Dedifferentiated amniotic fluid mesenchymal stem cell (primary cell): ENCODE measurements around the gene BGN.

Experiments used
- DNase-seq: peaks from one replicate; pipeline ENCODE4 v3.0.0-alpha.2; 2016; ENCODE audit errors: extremely low spot score

Gene BGN

DNA sequence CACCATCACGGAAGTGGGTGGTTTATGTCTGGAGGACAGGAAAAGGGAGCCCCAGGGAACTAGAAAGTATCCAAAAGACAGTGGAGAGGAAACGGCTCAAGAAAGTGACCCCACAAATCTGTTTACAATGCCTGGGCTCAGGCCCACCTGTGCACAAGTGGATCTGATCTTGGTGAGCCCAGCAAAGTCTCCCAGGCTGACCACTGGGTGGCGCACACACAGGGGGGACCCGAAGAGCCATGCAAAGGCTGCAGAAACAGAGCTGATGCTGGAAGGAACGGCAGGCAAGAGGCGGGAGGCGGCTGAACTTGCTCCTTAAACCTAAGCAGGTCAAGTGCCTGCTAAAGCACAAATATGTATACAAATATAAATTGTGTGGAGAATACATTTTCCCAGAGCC, 34.0 kb upstream of the BGN start:
- peak; percentile 32 for DNase-seq

DNA sequence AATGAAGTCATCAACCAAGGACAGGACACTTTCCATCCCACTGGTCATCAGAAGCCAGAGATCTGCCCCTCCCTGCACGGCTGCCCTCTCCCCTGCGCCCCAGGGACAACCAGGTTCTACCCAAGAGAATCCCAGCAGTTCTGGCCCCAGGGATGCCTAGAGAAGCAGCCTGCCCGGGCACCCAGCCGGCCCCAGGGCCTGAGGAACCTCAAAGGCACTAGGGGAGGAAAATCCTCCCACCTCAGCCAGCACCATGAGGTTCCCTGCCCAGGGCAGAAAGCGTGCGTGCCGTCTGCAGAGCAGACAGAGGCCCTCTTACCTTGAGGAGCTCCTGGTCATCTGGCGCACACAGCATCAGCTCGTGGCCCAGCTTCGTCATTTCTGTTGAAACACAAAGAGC, 32.5 kb upstream of the BGN start:
- no peak for DNase-seq

DNA sequence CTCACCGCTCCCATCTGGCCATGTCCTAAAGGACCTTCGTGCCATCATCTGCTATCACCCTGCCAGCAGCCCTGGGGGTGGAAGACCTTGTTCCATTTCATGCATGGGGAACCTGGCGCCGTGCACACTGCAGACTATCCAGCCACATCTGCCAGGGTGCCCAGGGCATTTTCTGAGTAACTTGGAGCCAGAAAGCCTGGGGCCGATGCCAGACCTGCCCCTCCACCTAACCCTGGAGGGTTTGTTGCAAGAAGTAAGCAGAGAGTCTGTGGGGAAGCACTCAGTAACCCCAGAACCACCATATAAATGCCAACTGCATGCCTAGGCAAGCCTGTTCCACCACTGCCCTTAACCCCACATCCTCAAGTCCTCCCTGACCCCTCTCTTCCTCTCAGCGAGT, 31.7 kb upstream of the BGN start:
- DNase-seq, result no peak

DNA sequence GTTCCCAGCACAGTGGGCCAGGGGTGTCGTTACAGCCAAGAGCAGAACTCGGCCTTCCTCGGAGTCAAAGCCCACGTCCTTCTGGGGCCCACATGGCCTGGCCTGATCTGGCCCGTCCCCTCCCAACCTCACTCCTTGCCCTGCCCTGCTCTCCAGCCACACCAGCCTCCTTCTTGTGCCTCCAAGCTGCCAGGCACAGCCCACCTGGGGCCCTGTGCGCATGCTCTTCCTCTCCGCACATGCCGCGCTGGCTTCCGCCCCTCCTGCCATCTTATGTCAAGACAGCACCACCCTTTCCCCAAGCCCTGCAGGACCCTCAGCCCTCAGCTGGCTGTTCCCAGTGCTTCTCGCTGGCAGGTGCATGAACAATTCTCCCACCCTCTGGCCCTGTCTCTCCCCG, 31.2 kb upstream of the BGN start:
- DNase-seq, result no peak

DNA sequence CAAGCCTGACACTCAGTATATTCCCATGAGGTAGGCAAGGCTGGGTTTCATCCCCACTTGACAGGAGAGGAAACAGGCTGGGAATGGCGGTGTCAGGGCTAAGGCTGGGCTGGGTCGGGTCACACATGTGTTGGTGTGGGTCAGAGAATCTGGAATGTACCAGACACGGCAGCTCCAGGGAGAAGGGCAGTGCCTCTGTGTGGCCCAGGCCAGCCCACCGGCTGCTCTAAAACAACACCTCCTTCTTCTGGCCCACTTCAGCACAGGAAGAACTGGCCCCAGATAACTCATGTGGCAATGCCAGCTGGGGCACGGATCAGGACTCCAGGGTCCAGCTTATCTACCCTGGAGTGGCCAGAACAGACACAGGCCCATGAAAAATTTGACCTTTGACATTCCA, 30.7 kb upstream of the BGN start:
- DNase-seq, result no peak

DNA sequence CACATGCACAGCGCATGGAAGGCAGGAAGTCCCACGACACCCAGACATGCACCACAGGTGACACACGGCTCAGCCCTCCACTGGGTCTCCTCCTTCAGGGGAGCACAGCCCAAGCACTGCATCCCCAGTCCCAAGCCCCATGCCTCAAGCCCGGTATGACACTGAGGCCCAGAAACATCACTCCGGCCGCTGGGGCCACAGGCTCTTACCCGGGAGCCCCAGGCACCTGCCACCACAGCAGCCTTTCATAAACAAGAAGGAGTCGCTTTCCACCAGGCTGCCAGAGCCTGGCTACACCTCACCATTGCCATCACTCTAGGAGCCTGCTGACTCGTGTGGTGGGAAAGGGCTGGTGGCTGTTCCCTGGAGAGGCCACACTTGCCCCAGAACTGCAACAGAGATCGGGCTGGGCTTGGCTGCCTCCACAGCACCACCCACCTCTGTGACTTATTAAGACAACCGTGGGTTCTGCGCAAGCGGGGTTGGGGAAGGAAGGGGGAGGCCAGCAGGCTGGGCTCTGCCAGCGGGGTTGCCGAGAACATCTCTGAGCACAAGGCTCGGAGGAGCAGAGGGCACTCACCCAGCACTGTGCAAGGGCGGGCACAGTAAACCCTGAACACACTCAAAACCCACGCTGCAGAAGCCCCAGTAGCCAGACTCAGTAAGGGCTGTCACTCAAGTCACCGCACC, 28.9 kb upstream of the BGN start:
- DNase-seq, result no peak

DNA sequence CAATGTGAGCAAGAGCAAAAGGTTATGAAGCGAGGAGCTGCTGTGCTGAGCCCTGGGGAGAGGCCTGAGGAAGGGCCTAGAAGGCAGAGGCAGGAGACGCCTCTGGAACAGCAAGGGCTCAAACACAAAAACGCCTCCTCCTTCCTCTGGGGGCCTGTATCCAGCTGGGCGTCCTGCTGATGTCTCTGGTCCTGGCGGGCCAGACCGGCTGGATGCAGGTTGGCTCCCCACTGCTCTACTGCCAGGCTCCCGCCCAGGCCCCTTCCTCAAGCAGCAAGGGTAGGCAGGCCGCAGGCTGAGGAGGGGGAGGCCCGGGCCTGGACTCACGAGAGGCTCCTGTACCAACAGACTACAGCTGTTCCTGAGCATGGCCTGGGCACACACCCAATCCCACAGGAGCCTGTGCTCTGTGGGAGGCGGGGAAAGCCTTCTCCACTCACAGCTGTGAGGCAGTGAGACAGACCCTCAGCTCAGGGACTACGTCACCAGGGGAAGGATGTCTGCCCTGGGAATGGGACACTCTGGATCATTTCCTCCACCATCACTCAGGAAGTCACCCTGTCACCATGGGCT, 26.7 kb upstream of the BGN start:
- DNase-seq, result no peak

DNA sequence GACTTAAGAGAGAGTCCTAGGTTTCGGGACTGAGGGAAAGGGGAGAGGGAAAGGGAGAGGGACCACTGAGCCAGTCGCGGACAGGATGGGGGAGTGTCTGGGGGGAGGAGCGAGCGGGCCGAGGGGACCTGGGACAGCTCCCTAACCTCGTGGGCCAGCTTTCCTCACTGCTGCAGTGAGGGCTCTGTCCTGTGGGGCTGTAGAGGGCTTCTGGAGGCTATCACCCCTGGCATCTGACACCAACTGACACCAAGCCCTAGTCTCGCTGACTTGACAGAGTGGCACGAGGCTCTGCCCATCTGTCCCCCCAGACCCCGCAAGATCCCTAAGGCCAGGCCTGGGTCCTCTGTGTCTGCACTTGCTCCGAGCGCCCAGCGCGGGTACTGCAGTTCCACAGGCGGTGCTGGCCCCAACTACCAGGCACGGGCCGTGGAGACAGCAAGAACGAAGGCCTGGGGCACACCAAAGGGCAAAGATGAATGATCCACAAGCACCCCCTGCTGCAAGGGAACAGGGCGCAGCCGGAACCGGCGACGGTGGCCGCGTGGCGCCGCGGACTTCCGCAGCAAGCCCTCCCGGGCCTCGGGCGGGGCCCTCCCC, 24.9 kb upstream of the BGN start:
- no peak for DNase-seq

DNA sequence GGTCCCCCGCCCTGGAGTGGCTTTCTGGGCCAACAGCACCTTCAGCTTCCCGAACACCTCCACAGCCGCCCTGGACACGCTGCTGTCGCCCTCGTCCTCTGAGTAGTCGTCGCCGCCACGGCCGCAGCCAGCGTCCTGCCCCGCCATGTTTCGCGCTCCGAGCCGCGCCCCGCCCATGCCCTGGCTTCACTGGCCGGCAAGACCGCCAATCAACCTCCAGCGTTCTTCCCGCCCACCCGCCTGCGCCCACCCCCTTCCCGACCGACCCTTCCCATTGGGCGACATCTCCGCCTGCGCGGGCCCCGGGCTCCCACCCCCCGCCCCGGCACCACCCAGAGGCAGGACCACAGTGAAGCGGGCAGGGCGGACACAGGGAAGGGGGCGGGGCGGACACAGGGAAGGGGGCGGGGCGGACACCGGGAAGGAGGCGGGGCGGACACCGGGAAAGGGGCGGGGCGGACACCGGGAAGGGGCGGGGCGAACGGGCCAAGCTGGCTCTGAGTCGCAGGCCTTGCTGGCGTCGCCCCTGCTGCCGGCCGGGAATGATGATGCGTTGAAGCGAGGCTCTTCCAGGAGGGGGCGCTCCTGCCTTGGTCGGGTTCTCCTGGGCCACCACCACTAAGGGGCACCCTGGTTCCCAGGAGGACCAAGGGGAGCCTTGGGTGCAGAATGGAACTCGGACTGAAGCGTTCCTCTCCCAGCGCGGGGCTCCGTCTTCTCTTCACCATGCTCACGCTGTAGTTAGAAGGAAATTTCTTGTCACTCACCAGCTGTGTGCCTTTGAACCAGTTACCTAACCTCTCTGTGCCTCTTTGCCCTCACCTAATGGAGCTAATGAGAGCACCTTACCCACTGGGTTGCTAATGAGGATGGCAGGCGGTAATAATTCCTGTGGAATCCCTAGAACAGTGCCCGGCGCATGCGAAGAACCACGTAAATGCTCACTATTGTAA, 24.1 kb upstream of the BGN start, which contains the start of gene HAUS7:
HAUS7 (minus strand) TSS at position 166 of the 953 bp plus-strand sequence; CDS start at position 147, 19 bp downstream.
- peak; percentile 69 for DNase-seq

DNA sequence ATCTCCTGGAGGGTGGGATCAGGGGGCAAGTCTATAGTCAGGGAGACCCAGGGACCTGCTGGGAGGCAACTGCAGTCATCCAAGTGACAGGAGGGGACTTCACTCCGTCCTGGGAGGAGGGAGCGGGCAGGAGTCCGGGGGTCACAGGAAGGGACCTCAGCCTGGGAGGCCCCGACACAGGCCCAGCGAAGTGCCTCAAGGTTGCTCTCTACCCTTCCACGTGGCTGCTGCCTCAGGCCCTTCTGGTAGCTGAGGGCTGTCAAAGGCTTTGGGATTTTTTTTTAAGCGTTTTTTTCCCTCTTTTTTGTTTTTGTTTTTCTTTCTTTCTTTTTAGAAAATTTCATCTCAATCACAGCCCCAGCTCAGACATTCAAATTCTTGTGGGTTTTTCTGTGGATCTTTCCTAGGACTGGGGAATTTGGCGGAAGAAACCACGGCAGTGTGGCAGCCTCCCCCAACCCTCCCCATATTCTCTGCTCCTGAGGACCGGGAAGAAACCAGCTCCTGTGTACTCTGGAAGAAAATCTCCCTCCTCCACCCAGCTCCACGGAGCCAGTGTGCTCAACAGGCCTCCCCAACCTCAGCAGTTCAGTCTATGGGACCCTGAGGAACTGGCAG, 23.0 kb upstream of the BGN start:
- no peak for DNase-seq

DNA sequence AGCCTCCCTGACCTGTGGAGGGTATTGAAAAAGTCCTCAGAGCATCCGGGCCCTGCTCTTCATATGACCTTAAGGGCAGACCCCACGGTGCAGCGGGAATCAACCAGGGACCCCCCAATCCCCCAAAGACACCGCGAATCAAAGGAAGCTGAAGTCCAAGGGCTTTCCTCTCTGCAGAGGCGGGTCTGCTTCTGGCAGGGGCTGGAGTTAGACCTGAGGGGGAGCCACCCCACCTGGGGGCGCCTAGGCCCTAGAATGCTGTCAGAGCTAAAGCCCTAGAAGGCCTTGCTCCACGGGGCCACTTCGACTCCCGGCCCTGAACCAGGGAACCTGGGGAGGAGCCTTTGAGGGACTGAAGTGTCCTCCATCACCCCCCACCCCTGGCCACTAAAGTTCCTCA, 21.7 kb upstream of the BGN start:
- DNase-seq, result no peak

DNA sequence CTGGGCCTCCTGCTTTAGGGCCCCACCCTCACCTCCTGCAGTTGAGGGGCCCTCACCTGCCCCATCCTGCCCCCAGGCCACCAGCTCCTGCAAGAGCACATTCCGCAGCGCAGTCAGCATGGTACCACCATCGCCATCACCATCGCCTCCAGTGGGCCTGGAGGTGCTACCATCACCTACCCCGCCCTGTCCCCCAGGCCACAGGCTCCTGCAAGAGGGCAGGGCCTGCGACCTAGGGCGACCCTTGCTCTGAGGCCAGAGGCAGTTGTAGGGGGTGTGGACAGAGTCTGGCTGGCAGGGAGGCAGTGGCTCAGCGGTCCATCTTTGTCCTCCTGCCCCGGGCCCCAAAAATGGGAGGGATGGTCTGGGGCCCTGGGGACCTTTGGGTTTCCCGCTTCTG, 20.5 kb upstream of the BGN start:
- DNase-seq, result no peak

DNA sequence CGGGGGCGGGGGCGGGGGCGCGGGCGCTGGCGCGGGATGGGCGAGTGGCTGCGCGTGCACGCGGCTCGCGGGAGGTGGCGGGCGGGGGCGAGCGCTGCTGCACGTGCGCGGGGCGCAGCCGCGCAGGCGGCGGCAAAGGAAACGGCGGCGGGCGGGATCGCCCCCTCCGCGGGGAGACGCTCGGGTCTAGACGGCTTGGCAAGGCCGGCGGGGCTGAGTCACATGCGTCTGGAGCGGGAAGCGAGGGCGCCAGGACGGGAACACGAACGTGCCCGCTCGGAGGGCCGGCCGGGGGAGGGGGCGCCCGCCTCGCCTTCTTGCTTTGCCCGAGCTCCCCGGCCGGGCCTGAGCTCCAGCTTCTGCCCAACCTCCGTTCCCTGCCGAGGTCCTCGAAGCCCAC, 20.1 kb upstream of the BGN start:
- no peak for DNase-seq

DNA sequence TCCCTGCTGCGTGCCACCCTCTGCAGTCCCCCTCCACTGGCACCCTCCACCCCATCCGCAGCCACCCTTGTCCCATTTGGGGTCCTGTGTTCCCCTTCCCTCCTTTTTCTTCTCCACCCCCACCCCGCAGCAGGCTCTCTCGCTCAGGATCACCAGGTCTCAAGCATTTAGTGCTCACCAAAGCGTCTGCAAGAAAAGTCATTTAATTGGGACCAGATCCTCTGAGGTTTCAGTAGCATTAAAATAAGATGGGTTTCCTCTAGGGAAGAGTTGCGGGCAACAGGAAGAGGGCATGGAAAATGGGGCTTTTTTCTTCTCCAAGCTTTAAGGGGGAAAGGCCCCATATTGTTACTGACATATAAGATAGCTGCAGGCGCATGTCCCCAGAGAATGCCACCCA, 19.5 kb upstream of the BGN start:
- no peak for DNase-seq

DNA sequence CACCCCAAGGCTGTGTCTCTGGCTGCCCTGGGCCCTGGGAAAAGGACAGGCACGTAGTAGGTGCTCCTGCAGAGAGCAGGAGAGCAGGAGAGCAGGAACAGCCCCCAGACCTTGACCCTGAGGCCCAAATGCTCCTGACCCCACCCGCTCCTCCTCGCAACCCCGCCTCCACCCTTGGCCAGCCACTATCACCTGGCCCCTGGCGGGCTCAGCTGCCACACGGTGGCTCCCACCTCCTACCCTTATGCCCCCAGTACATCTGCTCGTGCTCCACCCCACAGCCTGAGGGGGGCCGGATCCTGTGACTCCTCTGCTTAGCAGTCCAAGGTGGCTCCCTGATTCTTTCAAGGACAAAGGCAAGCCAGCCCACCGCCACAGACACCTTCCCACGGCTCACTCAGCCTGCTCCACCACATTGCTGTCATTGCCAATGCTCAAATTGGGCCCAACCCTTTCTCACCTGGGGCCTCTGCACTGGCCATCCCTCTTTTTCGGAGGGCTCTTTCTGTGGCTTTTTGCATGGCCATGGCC, 19.0 kb upstream of the BGN start:
- DNase-seq, result no peak

DNA sequence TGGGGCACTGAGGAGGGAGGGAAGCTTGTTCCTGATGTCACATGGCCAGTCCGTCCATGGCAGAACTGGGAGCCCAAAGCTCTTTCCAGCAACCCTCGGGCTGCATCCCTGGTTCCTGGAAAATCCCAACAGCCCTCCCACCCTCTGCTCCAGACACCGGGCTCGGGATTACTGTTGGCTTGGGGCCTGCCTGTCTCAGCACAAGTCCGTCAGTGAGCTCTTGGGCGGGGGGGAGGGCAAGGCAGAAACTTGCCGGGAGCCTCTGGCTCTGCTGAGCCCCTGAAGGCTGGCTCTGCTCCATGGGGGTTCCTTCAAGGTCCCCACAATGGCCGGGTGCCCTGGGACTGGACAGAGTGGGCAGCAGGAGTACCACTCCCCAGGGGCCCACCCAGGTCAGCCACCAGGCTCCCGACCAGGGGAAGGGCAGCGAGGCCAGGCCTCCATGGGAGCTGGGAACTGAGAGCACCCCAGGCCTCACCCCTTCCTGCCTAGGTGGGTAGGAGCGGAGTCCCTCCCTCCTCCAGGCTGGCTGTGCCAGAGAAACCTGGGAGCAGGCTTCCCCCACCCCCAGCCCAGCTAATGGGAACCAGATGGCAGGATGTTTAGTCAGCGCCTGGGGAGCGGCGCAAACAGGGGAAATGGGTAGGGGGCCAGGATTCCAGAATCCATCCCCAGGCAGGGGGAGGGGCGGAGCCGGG, 18.0 kb upstream of the BGN start:
- no peak for DNase-seq

DNA sequence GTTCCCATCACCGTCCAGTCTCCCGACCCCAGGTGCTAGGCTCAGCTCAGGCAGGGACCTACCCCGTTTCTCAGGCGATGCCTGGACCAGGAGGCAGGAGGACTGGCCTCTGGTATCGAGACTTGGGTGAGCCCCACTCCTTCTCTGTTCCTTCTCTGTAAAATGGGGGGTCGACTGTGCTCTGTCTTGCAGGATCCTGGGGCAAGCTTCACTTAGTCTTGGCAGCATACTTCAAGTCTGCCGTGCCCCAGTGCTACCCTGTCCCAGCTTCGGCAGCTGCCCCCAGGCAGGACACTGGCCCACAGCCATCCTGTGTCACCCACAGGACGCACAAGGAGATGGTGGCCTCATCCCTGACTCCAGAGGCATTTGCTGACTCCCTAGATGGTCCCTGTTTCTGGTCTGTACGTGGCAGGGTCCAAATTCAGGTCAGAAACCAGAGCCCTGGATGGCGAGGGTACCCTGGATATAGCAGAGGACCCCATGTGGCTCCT, 17.4 kb upstream of the BGN start:
- DNase-seq, result no peak

DNA sequence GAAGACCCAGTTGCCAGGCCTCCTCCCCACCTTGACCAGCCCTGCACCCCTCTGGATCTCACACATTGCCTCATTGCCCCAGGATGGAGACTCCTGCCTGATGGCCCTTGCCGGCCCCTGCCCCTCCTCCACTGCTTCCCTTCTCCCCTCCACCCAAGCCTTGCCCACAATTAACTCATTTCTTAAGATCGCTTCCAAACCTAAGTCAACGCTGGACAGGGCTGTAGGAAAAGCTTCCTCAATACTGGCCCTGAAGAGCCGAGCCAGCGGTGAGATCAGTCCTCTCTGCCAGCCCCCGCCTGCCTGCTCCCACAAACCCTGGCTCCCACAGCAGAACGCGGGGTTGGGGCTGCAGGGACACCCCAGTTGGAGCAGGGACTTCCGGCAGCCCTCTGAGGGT, 16.9 kb upstream of the BGN start:
- DNase-seq, result no peak

DNA sequence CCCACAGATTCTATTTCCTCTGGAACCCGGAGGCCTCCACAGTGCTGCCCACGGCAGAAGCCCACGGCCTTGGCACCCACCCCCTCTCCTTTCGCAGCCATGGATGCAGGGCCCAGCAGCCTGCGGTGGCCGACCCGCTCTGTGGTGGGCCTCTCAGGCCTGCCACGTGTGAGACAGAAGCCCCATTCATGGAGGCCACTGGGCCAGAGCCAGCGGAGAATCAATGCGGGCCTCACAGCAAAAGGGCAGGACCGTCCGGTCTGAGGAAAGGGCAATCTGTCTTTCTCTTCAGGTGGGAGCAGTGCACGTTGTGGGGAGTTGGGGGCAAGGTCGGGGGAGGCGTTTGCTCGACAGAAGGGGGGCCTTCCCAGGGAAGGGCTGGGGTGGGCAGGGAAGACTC, 16.0 kb upstream of the BGN start:
- no peak for DNase-seq

DNA sequence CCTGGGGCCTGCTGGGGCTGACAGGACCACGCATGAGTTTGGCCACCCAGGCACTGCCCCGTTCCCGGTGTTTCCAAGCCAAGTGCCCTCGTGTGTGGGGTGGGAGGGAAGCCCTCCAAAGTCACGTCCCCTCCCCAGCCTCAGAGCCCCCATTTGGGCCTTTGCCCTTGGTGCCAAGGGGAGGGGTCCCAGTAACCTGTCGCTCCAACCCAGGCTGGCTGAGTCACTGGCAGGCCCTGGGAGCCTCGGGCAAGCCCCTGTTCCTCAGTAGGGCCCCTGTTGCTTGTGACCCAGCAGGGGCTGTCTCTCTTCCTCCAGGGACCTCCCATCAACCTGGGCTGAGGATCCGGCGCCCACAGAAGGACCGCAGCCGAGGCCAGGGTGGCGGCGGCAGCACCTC, 13.7 kb upstream of the BGN start:
- no peak for DNase-seq
